ENCODE data around the gene LRMDA. TPM values are rescaled to one million over a fixed set of nuclear protein-coding genes. Genes with fewer than 3 reads are reported as not detected.

LRMDA gene
- total RNA-seq, 1 experiment from 2014 or later, result not detected

- no peak for DNase-seq
- H2AFZ ChIP-seq (ENCODE audit: low read length), result no peak overlapping the region
- H4K20me1 ChIP-seq (ENCODE audit: insufficient read depth, low read depth, low read length), result no peaks in the 10 kb centered on the region
- no peaks in the 10 kb centered on the region for H3K36me3 ChIP-seq (ENCODE audit: insufficient read depth, low read length)
- no peaks in the 10 kb centered on the region for H3K79me2 ChIP-seq (ENCODE audit: low read length)
- no peaks in the 10 kb centered on the region for H3K9me2 ChIP-seq (replicated peaks; ENCODE audit: insufficient read depth, low read length)
- no peaks in the 10 kb centered on the region for H3K4me1 ChIP-seq (ENCODE audit: low read length)
- H3K4me2 ChIP-seq (ENCODE audit: low read depth, low read length, poor library complexity, severe bottlenecking), result no peak overlapping the region
- H3K9me3 ChIP-seq (ENCODE audit: low read length), result no peaks in the 10 kb centered on the region
- no peak overlapping the region for H3K4me3 ChIP-seq (ENCODE audit: low read length)
- no peaks in the 10 kb centered on the region for H3K27me3 ChIP-seq (ENCODE audit: low read length)
- no peak overlapping the region for H3K27ac ChIP-seq (ENCODE audit: low read length)
- H3K9ac ChIP-seq (ENCODE audit: low read length), result no peak overlapping the region
Observed at GRCh38 chr10:76337641-76338040, 906.2 kb downstream of the LRMDA start.

DNA sequence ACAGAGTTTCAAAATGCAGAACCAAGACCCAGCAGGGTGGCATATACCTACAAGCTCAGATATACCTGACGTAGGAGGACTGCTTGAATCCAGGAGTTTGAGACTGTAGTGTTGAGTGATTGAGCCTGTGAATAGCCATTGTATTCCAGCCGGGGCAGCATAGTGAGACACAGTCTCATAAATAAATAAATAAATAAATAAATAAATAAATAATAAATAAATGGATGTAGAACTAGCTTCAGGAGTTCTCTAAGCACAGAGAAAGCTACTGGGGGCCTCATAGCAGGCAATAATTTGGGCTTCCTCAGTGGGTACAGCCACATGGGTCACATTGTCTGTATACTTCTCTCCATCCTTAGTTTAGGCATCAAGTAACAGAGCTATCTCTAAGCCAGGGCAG, 906.8 kb downstream of the LRMDA start:
- no peaks in the 10 kb centered on the region for H3K36me3 ChIP-seq (ENCODE audit: insufficient read depth, low read length)
- H3K4me1 ChIP-seq (ENCODE audit: low read length), result no peaks in the 10 kb centered on the region
- H2AFZ ChIP-seq (ENCODE audit: low read length), result no peak overlapping the region

GRCh38 chr10:76341740-76342139, 910.3 kb downstream of the LRMDA start:
- Histone ChIP-seq H3K79me2 (ENCODE audit: low read length) (no peaks in the 10 kb centered on the region), H3K27me3 (ENCODE audit: low read length) (no peaks in the 10 kb centered on the region)

More for the DNA sequence above, 906.8 kb downstream of the LRMDA start:
- no peaks in the 10 kb centered on the region for H3K79me2 ChIP-seq (ENCODE audit: low read length)
- no peak overlapping the region for H3K4me3 ChIP-seq (ENCODE audit: low read length)
- H3K9me3 ChIP-seq (ENCODE audit: low read length), result no peaks in the 10 kb centered on the region
- no peaks in the 10 kb centered on the region for H3K27me3 ChIP-seq (ENCODE audit: low read length)
- no peak overlapping the region for H3K4me2 ChIP-seq (ENCODE audit: low read depth, low read length, poor library complexity, severe bottlenecking)
- no peak overlapping the region for H3K9ac ChIP-seq (ENCODE audit: low read length)
- no peak overlapping the region for H3K27ac ChIP-seq (ENCODE audit: low read length)
- DNase-seq, result no peak
- H3K9me2 ChIP-seq (replicated peaks; ENCODE audit: insufficient read depth, low read length), result no peaks in the 10 kb centered on the region
- H4K20me1 ChIP-seq (ENCODE audit: insufficient read depth, low read depth, low read length), result no peaks in the 10 kb centered on the region

GRCh38 chr10:76342996-76343395, 911.6 kb downstream of the LRMDA start:
- Histone ChIP-seq H3K9me3 (ENCODE audit: low read length) (no peaks in the 10 kb centered on the region), H4K20me1 (ENCODE audit: insufficient read depth, low read depth, low read length) (no peaks in the 10 kb centered on the region), H3K27ac (ENCODE audit: low read length) (no peak overlapping the region), H3K79me2 (ENCODE audit: low read length) (no peaks in the 10 kb centered on the region), H3K9ac (ENCODE audit: low read length) (no peak overlapping the region), H3K4me3 (ENCODE audit: low read length) (no peak overlapping the region), H2AFZ (ENCODE audit: low read length) (no peak overlapping the region), H3K9me2 (replicated peaks; ENCODE audit: insufficient read depth, low read length) (no peaks in the 10 kb centered on the region), H3K4me1 (ENCODE audit: low read length) (no peaks in the 10 kb centered on the region), H3K36me3 (ENCODE audit: insufficient read depth, low read length) (no peaks in the 10 kb centered on the region), H3K27me3 (ENCODE audit: low read length) (no peaks in the 10 kb centered on the region), H3K4me2 (ENCODE audit: low read depth, low read length, poor library complexity, severe bottlenecking) (no peak overlapping the region)
- no peak for DNase-seq

More at GRCh38 chr10:76341740-76342139, 910.3 kb downstream of the LRMDA start:
- Histone ChIP-seq H3K27ac (ENCODE audit: low read length) (no peak overlapping the region), H3K36me3 (ENCODE audit: insufficient read depth, low read length) (no peaks in the 10 kb centered on the region), H2AFZ (ENCODE audit: low read length) (no peak overlapping the region), H3K9ac (ENCODE audit: low read length) (no peak overlapping the region), H4K20me1 (ENCODE audit: insufficient read depth, low read depth, low read length) (no peaks in the 10 kb centered on the region), H3K9me2 (replicated peaks; ENCODE audit: insufficient read depth, low read length) (no peaks in the 10 kb centered on the region), H3K4me2 (ENCODE audit: low read depth, low read length, poor library complexity, severe bottlenecking) (no peak overlapping the region), H3K4me3 (ENCODE audit: low read length) (no peak overlapping the region), H3K4me1 (ENCODE audit: low read length) (no peaks in the 10 kb centered on the region), H3K9me3 (ENCODE audit: low read length) (no peaks in the 10 kb centered on the region)
- DNase-seq, result no peak

DNA sequence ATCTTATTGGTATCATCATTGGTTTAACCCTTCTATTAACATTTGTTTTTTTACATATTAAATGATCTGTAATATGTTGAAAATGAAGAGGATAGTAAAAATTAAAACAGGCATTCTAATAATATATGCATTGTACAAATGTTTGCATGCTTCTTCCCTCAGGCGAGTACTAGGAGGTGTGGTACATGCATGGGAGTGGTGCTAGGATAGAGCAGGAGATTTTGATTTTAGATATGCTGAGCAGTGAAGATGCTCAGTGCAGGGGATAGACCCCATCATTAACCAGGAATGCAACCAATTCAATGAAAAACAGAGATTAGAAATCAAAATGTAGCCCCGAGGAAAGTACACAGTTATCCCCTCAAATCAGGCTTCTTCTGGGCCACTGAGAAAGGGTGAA, 916.4 kb downstream of the LRMDA start:
- no peak overlapping the region for H3K9ac ChIP-seq (ENCODE audit: low read length)
- no peak overlapping the region for H3K4me2 ChIP-seq (ENCODE audit: low read depth, low read length, poor library complexity, severe bottlenecking)
- no peaks in the 10 kb centered on the region for H3K36me3 ChIP-seq (ENCODE audit: insufficient read depth, low read length)
- no peak for DNase-seq
- no peak overlapping the region for H2AFZ ChIP-seq (ENCODE audit: low read length)
- H3K4me1 ChIP-seq (ENCODE audit: low read length), result no peaks in the 10 kb centered on the region
- H3K9me3 ChIP-seq (ENCODE audit: low read length), result no peaks in the 10 kb centered on the region
- H3K27me3 ChIP-seq (ENCODE audit: low read length), result no peaks in the 10 kb centered on the region
- no peaks in the 10 kb centered on the region for H3K9me2 ChIP-seq (replicated peaks; ENCODE audit: insufficient read depth, low read length)
- H3K27ac ChIP-seq (ENCODE audit: low read length), result no peak overlapping the region
- no peaks in the 10 kb centered on the region for H3K79me2 ChIP-seq (ENCODE audit: low read length)
- no peak overlapping the region for H3K4me3 ChIP-seq (ENCODE audit: low read length)
- no peaks in the 10 kb centered on the region for H4K20me1 ChIP-seq (ENCODE audit: insufficient read depth, low read depth, low read length)

- Histone ChIP-seq H3K27me3 (ENCODE audit: low read length) (no peaks in the 10 kb centered on the region), H3K4me2 (ENCODE audit: low read depth, low read length, poor library complexity, severe bottlenecking) (no peak overlapping the region), H3K79me2 (ENCODE audit: low read length) (no peaks in the 10 kb centered on the region), H2AFZ (ENCODE audit: low read length) (no peak overlapping the region), H3K4me1 (ENCODE audit: low read length) (no peaks in the 10 kb centered on the region), H3K9ac (ENCODE audit: low read length) (no peak overlapping the region), H4K20me1 (ENCODE audit: insufficient read depth, low read depth, low read length) (no peaks in the 10 kb centered on the region), H3K4me3 (ENCODE audit: low read length) (no peak overlapping the region), H3K9me2 (replicated peaks; ENCODE audit: insufficient read depth, low read length) (no peaks in the 10 kb centered on the region), H3K36me3 (ENCODE audit: insufficient read depth, low read length) (no peaks in the 10 kb centered on the region), H3K9me3 (ENCODE audit: low read length) (no peaks in the 10 kb centered on the region), H3K27ac (ENCODE audit: low read length) (no peak overlapping the region)
- no peak for DNase-seq
Observed at GRCh38 chr10:76350583-76350982, 919.2 kb downstream of the LRMDA start.

DNA sequence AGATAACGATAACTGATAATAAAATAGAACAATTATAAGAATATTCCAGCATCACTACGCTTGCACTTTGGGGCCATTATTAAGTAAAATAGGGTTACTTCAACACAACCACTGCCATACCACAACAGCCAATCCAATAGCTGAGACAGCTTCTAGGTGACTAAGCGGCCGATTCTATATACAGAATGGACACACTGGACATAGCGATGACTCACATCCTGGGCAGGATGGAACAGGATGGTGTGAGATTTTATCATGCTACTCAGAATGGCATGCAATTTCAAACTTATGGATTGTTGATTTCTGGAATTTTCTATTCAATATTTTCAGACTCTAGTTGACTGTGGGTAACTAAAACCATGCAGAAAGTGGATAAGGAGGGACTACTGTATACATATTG, 920.9 kb downstream of the LRMDA start:
- no peak for DNase-seq
- no peaks in the 10 kb centered on the region for H3K9me3 ChIP-seq (ENCODE audit: low read length)
- H3K4me1 ChIP-seq (ENCODE audit: low read length), result no peaks in the 10 kb centered on the region
- no peaks in the 10 kb centered on the region for H3K36me3 ChIP-seq (ENCODE audit: insufficient read depth, low read length)
- no peaks in the 10 kb centered on the region for H4K20me1 ChIP-seq (ENCODE audit: insufficient read depth, low read depth, low read length)
- H3K9ac ChIP-seq (ENCODE audit: low read length), result no peak overlapping the region
- no peak overlapping the region for H3K27ac ChIP-seq (ENCODE audit: low read length)
- no peaks in the 10 kb centered on the region for H3K9me2 ChIP-seq (replicated peaks; ENCODE audit: insufficient read depth, low read length)
- H3K4me2 ChIP-seq (ENCODE audit: low read depth, low read length, poor library complexity, severe bottlenecking), result no peak overlapping the region
- no peaks in the 10 kb centered on the region for H3K27me3 ChIP-seq (ENCODE audit: low read length)
- no peaks in the 10 kb centered on the region for H3K79me2 ChIP-seq (ENCODE audit: low read length)
- H3K4me3 ChIP-seq (ENCODE audit: low read length), result no peak overlapping the region
- no peak overlapping the region for H2AFZ ChIP-seq (ENCODE audit: low read length)

GRCh38 chr10:76353237-76353851, 921.9 kb downstream of the LRMDA start:
- no peak overlapping the region for H3K9ac ChIP-seq (ENCODE audit: low read length)
- no peaks in the 10 kb centered on the region for H3K79me2 ChIP-seq (ENCODE audit: low read length)
- H4K20me1 ChIP-seq (ENCODE audit: insufficient read depth, low read depth, low read length), result no peaks in the 10 kb centered on the region
- H3K9me3 ChIP-seq (ENCODE audit: low read length), result no peaks in the 10 kb centered on the region
- H3K4me2 ChIP-seq (ENCODE audit: low read depth, low read length, poor library complexity, severe bottlenecking), result no peak overlapping the region
- no peaks in the 10 kb centered on the region for H3K9me2 ChIP-seq (replicated peaks; ENCODE audit: insufficient read depth, low read length)
- no peaks in the 10 kb centered on the region for H3K36me3 ChIP-seq (ENCODE audit: insufficient read depth, low read length)
- H3K27ac ChIP-seq (ENCODE audit: low read length), result no peak overlapping the region
- H3K4me1 ChIP-seq (ENCODE audit: low read length), result no peaks in the 10 kb centered on the region
- DNase-seq, result no peak
- H2AFZ ChIP-seq (ENCODE audit: low read length), result no peak overlapping the region
- H3K4me3 ChIP-seq (ENCODE audit: low read length), result no peak overlapping the region
- no peaks in the 10 kb centered on the region for H3K27me3 ChIP-seq (ENCODE audit: low read length)
